Natural killer cell treated with Interleukin-12 subunit alpha and Interleukin-12 subunit beta and Interleukin-15 and Interleukin-18, amount 100 ng/mL, for 72 hours (primary cell): ENCODE measurements around the gene ZRANB1. TPM values are rescaled to one million over a fixed set of nuclear protein-coding genes. Genes with fewer than 3 reads are reported as not detected.

Experiments
- ATAC-seq, 2 donors: fragments of 150-1000 bp; cut with Tn5 transposase in 1 of 2; sonication (Bioruptor Pico), chemical (Tn5 transposase) in 1 of 2; 2 replicates each; pipeline ENCODE4 v1.10.0; 2021
- DNase-seq: peaks from one replicate; pipeline ENCODE4 v3.0.0; 2022; ENCODE audit warnings: low spot score
- H3K27ac Mint-ChIP-seq, 2 donors: 1 replicate in 1 of 2; 2 replicates in 1 of 2; pipeline ENCODE4 v1.8.0; 2022; ENCODE audit warnings: mixed read lengths in 2 of 2, mild to moderate bottlenecking in 1 of 2, moderate library complexity in 1 of 2
- H3K27me3 Mint-ChIP-seq, 2 donors: 1 replicate in 1 of 2; 2 replicates in 1 of 2; pipeline ENCODE4 v1.8.0; 2022; ENCODE audit warnings: mixed read lengths in 2 of 2
- H3K36me3 Mint-ChIP-seq: one replicate; pipeline ENCODE4 v1.8.0; 2022; ENCODE audit warnings: mixed read lengths
- H3K4me1 Mint-ChIP-seq, 2 donors: 1 replicate in 1 of 2; 2 replicates in 1 of 2; pipeline ENCODE4 v1.8.0; 2022; ENCODE audit warnings: low read depth in 2 of 2, mixed read lengths in 2 of 2, mild to moderate bottlenecking in 1 of 2
- H3K4me3 Mint-ChIP-seq: one replicate; pipeline ENCODE4 v1.8.0; 2022; ENCODE audit warnings: mixed read lengths
- H3K9me3 Mint-ChIP-seq: 2 replicates; pipeline ENCODE4 v1.8.0; 2022; ENCODE audit warnings: mixed read lengths
- total RNA-seq, 2 donors: library from RNA; stranded (reverse); gene quantifications; one replicate each; pipeline ENCODE4 v1.2.3, GENCODE V29; 2022

Gene ZRANB1
- total RNA-seq, 2 donors from 2014 or later = 13.0 to 16.6 TPM

DNA sequence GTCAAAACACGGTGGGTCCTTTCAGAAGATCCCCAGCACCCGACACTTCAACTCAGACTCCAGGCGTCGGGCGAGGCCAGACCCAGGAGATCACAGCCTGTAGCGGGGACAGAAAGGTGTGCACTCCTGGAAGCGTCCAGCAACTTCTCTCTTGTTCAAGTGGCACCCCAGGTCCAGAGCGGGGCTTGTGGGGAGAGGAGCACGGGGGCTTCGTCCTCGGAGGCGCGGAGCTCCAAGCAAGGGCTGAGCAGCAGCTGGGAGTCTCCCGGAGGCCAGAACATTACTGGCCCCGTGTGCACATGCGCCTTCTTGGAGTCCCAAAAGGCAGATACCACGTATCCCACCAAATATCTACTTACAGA lies 54.9 kb downstream of the ZRANB1 start:
- H3K27ac Mint-ChIP-seq = no peak overlapping the region
- peaks cover 0 to 12% of the 10 kb centered on the region in 2 donors for H3K4me1 Mint-ChIP-seq
- no peak for DNase-seq
- no peaks in the 10 kb centered on the region for H3K36me3 Mint-ChIP-seq
- no peak for ATAC-seq
- H3K27me3 Mint-ChIP-seq = no peaks in the 10 kb centered on the region
- no peaks in the 10 kb centered on the region for H3K9me3 Mint-ChIP-seq
- no peak overlapping the region for H3K4me3 Mint-ChIP-seq

- no peak for DNase-seq
- H3K27me3 Mint-ChIP-seq = no peaks in the 10 kb centered on the region
- H3K4me3 Mint-ChIP-seq = no peak overlapping the region
- no peaks in the 10 kb centered on the region for H3K36me3 Mint-ChIP-seq
- ATAC-seq = no peak
- H3K9me3 Mint-ChIP-seq = no peaks in the 10 kb centered on the region
- H3K27ac Mint-ChIP-seq = no peak overlapping the region
- peaks cover 0 to 12% of the 10 kb centered on the region in 2 donors for H3K4me1 Mint-ChIP-seq
Observed at GRCh38 chr10:124997306-124997705, 55.4 kb downstream of the ZRANB1 start.

GRCh38 chr10:124997771-124998623 lies 56.1 kb downstream of the ZRANB1 start:
- ATAC-seq = no peak
- no peaks in the 10 kb centered on the region for H3K9me3 Mint-ChIP-seq

GRCh38 chr10:124998624-124999291 lies 56.8 kb downstream of the ZRANB1 start:
- Mint-ChIP-seq H3K4me3 (no peak overlapping the region), H3K4me1 (peaks cover 0 to 12% of the 10 kb centered on the region in 2 donors), H3K9me3 (no peaks in the 10 kb centered on the region), H3K36me3 (no peaks in the 10 kb centered on the region), H3K27ac (no peak overlapping the region), H3K27me3 (no peaks in the 10 kb centered on the region)
- ATAC-seq = no peak
- no peak for DNase-seq

More at GRCh38 chr10:124997771-124998623, 56.1 kb downstream of the ZRANB1 start:
- Mint-ChIP-seq H3K36me3 (no peaks in the 10 kb centered on the region), H3K27me3 (no peaks in the 10 kb centered on the region), H3K4me3 (no peak overlapping the region), H3K27ac (no peak overlapping the region), H3K4me1 (peaks cover 0 to 12% of the 10 kb centered on the region in 2 donors)
- DNase-seq = no peak

DNA sequence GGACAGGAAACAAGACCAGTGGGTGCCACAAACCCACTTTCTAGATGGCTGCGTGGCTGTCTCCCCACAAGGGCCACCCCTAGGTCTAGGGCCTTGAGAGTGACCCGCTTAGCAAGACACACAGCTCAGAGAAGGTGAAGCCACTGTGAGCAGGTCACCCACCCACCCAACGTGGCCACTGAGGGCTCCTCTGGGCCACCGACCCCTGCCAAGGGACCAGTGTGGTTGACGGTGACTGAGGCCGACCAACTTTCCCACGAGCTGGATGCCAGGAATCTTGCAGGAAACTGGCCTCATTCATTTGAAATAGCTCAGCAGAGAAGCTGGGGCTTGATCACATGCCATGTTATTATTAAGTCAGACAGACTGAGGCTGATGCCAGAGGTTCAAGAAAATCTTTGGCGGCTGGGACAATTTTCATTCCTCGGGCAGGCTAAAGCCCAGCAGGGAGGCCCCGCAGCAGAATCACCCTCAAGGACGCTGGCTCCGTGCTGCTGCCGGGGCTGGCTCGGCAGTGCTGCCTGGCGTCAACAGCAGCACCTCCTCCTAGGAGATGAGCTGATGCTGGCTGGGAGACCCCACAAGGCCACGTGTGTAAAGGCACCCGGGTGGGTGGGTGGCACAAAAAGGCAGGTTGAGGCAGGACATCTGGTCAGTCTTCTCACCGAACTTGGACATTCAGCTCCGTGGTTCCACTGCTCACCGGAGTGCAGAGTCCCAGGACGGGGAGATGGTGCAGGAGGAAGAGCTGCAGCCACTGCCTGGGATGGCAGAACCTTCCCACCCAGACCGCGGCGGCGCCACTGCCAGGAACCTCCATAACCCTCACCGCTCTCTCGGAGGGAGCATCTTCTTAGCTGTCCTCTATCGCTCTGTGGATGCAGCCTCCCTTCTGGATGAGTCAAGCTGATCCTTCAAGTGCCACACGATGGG lies 57.8 kb downstream of the ZRANB1 start:
- Mint-ChIP-seq H3K27ac (no peak overlapping the region), H3K27me3 (no peaks in the 10 kb centered on the region), H3K36me3 (no peaks in the 10 kb centered on the region), H3K4me3 (no peak overlapping the region), H3K9me3 (no peaks in the 10 kb centered on the region), H3K4me1 (peaks cover 0 to 15% of the 10 kb centered on the region in 2 donors)
- DNase-seq (no peak), ATAC-seq (no peak)

GRCh38 chr10:125000366-125001312 lies 58.7 kb downstream of the ZRANB1 start:
- no peak for ATAC-seq
- DNase-seq = no peak
- Mint-ChIP-seq H3K27ac (peak overlapping the region in 1 of 2 donors; percentile 27), H3K4me3 (no peak overlapping the region), H3K36me3 (no peaks in the 10 kb centered on the region), H3K4me1 (peaks cover 0 to 16% of the 10 kb centered on the region in 2 donors), H3K27me3 (no peaks in the 10 kb centered on the region), H3K9me3 (no peaks in the 10 kb centered on the region)

DNA sequence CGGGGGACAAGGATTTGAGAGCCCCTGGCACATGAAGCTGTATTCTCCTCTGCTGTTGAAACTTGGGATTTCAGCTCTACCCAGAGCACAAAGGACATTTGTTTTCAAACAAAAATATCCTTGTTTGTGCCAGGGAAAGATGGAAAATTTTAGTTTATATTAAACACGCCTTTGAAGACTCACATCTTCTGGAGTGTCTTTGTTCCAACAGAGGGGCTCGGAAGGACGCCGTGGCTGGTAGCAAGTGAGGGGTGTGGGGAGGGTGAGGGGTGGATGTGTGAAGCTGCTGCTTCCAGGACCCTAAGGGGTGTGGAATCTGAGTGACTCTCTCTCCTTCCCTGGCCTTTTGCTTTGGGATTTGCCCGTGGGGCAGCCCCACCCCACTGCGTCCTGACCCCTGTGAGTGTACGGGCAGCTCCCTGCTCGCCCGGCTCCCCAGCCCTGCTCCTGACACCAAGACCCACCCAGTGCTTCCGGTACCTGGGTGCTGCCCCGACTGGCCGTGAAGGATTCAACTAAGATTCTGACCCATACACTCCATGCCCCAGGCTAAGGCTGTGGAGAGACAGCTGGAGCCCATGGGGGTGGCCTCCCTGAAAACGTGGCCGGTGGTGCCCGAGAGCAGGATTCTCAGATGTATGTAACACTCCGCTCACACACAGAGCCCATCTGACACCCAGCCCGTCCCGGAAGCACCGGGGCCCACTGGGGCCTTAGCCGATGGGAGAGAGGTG lies 59.6 kb downstream of the ZRANB1 start:
- H3K36me3 Mint-ChIP-seq = no peaks in the 10 kb centered on the region
- no peaks in the 10 kb centered on the region for H3K9me3 Mint-ChIP-seq
- no peak for DNase-seq
- H3K4me3 Mint-ChIP-seq = no peak overlapping the region
- no peak for ATAC-seq
- no peaks in the 10 kb centered on the region for H3K27me3 Mint-ChIP-seq
- peak overlapping the region in 1 of 2 donors; percentile 27 for H3K27ac Mint-ChIP-seq
- peaks cover 0 to 20% of the 10 kb centered on the region in 2 donors for H3K4me1 Mint-ChIP-seq

DNA sequence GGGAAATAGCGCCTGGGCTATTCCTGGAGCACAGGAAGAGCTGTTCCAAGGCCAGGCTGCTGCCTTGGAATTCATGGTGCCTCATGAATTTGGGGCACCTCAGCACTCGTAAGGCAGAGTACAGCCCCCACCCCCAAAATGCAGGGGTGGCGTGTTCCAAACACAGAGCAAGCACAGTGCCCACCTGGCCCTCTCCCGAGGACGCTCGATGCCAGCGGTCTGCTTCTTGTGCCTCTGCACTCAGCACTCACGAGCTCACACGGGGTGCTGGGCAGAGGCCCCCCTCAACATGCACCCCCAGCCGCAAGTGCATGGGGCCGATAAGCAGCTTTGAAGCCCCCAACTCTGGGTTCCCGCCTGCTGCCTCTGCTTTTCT lies 60.1 kb downstream of the ZRANB1 start:
- H3K27ac Mint-ChIP-seq = no peak overlapping the region
- no peak overlapping the region for H3K4me3 Mint-ChIP-seq
- H3K36me3 Mint-ChIP-seq = no peaks in the 10 kb centered on the region
- peaks cover 0 to 22% of the 10 kb centered on the region in 2 donors for H3K4me1 Mint-ChIP-seq
- ATAC-seq = no peak
- DNase-seq = no peak
- H3K27me3 Mint-ChIP-seq = no peaks in the 10 kb centered on the region
- H3K9me3 Mint-ChIP-seq = no peaks in the 10 kb centered on the region

DNA sequence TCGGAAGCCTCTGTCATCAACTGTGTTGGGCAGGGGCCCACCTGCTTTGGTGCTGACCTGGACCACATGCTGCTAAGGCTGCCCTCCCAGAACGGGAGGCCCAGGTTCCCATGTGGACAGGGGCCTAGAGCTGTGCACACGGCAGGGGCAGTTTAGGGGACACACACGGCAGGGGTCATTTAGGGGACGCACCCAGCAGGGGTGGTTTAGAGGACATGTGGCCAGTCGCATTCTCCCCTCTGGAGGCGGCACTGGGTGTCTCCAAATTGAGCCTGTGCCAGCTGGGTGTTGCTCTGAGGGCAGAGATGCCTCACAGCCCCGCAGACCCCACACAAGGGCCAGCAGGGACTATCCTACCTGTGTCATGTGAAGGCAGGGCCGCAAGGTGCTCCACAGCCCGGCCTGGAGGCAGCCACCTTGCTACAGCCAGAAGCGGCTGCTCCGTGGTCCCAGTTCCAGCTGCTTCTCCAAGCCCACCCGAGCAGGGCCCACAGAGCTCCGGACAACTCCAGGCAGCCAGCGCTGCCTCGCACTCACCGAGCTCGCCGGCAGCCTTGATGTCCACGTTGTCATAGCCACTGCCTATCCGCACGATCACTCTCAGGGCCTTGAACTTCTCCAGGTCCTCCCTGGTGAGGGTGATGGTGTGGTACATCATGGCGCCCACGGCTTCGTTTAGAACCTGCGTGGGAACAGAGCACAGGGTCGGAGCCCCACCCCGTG lies 60.7 kb downstream of the ZRANB1 start:
- Mint-ChIP-seq H3K27ac (no peak overlapping the region), H3K4me1 (peaks cover 0 to 24% of the 10 kb centered on the region in 2 donors), H3K4me3 (no peak overlapping the region), H3K9me3 (no peaks in the 10 kb centered on the region), H3K27me3 (no peaks in the 10 kb centered on the region), H3K36me3 (no peaks in the 10 kb centered on the region)
- DNase-seq (no peak), ATAC-seq (no peak)

- Mint-ChIP-seq H3K4me3 (no peak overlapping the region), H3K9me3 (no peaks in the 10 kb centered on the region), H3K36me3 (no peaks in the 10 kb centered on the region), H3K27me3 (no peaks in the 10 kb centered on the region), H3K4me1 (peaks cover 0 to 24% of the 10 kb centered on the region in 2 donors), H3K27ac (no peak overlapping the region)
- DNase-seq (no peak), ATAC-seq (no peak)
Observed at GRCh38 chr10:125003146-125003900, 61.4 kb downstream of the ZRANB1 start.

DNA sequence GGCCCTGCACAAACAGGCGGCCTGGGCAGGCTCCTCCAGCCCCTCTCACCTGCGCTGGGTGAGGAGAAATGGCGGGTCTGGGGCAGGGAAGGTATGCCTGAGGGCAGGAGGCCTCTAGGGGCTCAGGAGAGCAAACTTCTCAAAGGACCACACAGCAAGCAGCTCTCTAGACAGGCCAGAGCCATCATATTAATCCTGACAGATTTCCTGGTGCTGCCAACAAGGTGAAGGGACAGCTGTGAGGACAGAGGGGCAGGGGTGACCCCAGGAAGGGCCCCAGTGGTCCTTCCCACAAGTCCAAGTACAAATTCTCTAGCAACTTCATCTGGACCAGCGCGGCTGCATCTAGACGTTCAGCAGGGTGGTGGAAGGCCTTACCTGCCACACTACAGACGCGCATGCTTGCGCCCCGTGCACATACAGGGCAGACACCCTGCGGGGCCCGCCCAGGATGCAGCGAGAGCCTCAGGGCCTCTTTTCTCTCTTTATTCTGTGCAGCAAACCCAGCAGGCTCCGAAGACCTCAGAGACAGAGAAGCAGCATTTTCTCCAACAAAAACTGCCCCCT lies 62.1 kb downstream of the ZRANB1 start:
- Mint-ChIP-seq H3K4me1 (peaks cover 5 to 28% of the 10 kb centered on the region in 2 donors), H3K4me3 (no peak overlapping the region), H3K27me3 (no peaks in the 10 kb centered on the region), H3K9me3 (no peaks in the 10 kb centered on the region), H3K27ac (no peak overlapping the region), H3K36me3 (no peaks in the 10 kb centered on the region)
- no peak for ATAC-seq
- no peak for DNase-seq
